ENCODE data around the gene CHERP. TPM values are rescaled to one million over a fixed set of nuclear protein-coding genes. Genes with fewer than 3 reads are reported as not detected.
A peak's percentile ranks its signal among the peaks of the same experiment; 100 is the strongest.

The CHERP gene
- total and polyA plus RNA-seq, 2 donors (not counting 1 experiment from before 2014, with no cell fraction given) = 2.4 to 6.1 TPM

DNA sequence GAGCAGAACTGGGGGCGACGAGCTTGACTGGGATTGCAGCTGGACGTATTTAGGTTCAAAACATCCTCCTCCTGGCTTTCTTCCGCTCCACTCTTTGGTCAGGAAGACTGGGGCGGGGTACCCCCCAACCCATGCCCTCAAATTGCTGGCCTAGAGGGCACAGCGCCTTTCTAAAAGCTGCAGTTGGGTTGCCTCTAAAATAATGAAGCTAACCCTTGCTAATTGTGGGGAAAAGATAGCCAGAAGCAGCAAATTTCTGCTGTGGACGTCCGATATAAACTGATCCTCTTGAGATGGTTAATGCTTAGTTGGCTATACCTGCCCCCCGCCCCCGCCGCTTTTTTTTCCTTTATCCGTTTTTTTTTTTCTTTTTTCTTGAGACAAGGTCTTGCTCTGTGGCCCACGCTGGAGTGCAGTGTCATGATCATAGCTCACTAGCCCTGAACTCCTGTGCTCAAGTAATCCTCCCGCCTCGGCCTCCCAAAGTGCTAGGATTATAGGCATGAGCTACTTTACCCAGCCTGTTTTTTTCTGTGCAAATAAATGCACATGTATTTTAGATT lies 754 bp upstream of the CHERP start:
- DNase-seq (ENCODE audit: low read depth in 2 of 2) = peak in 1 of 2 donors; percentile 14
- Histone ChIP-seq H2AFZ (ENCODE audit: low read length) (peak overlapping the region; percentile 12), H3K27me3 (ENCODE audit: control insufficient read depth, insufficient read depth, low read length) (no peaks in the 10 kb centered on the region), H3K27ac (ENCODE audit: insufficient read depth, low read length) (peak overlapping the region; percentile 80), H4K20me1 (ENCODE audit: control insufficient read depth, extremely low read depth, insufficient read depth, low read length) (no peaks in the 10 kb centered on the region), H3K9me3 (ENCODE audit: control insufficient read depth, insufficient read depth, low read depth, low read length) (no peaks in the 10 kb centered on the region), H3K36me3 (ENCODE audit: control insufficient read depth, insufficient read depth, low read length) (peaks cover 4% of the 10 kb centered on the region), H3K4me2 (ENCODE audit: extremely low read depth, insufficient read depth, low read length) (peak overlapping the region; percentile 55), H3K9ac (ENCODE audit: insufficient read depth, low read length) (peak overlapping the region; percentile 90), H3K4me3 (replicated peaks in 1 of 4; ENCODE audit: control extremely low read depth in 1 of 4, insufficient read depth in 1 of 4, low read depth in 3 of 4, low read length in 4 of 4) (peak overlapping the region; percentile 65 to 90 (median 86)), H3K79me2 (ENCODE audit: control insufficient read depth, insufficient read depth, low read length) (peaks cover 50% of the 10 kb centered on the region), H3K4me1 (ENCODE audit: control insufficient read depth, extremely low read depth, insufficient read depth, low read length) (peaks cover 6% of the 10 kb centered on the region)
- TF ChIP-seq EZH2 (IDR thresholded peaks at IDR 0.05; ENCODE audit: low read length, missing control alignments) = no peak
- TF ChIP-seq, protein P1, sequence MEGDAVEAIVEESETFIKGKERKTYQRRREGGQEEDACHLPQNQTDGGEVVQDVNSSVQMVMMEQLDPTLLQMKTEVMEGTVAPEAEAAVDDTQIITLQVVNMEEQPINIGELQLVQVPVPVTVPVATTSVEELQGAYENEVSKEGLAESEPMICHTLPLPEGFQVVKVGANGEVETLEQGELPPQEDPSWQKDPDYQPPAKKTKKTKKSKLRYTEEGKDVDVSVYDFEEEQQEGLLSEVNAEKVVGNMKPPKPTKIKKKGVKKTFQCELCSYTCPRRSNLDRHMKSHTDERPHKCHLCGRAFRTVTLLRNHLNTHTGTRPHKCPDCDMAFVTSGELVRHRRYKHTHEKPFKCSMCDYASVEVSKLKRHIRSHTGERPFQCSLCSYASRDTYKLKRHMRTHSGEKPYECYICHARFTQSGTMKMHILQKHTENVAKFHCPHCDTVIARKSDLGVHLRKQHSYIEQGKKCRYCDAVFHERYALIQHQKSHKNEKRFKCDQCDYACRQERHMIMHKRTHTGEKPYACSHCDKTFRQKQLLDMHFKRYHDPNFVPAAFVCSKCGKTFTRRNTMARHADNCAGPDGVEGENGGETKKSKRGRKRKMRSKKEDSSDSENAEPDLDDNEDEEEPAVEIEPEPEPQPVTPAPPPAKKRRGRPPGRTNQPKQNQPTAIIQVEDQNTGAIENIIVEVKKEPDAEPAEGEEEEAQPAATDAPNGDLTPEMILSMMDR (conservative IDR thresholded peaks at IDR 0.05 in 1 of 2, IDR thresholded peaks at IDR 0.05 in 1 of 2; ENCODE audit: low read depth in 1 of 2, low read length in 2 of 2) = no peak

DNA sequence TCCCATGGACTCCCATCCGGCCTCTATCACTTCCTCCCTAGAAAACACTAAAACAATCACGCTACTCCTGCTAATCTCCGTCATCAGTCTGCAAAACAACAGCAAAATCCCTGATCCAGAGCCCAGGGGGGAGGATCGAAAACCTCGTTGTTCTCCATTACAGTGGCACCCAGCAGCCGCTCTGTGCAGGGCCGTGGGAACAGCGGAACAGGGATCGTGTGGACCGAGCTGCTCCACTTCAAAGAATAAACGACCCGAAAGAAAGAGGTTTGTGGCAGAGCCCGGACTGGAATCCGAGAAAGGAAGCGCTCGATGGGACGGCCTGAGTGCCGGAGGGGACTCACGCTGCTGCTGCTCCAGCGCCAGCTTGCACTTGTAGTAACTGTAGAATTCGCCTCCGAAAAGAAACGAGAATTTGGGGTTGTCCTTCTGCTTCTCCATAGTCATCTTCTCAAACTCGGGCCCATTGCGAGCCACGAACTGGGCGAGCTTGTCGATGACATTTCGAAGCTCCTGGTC lies 652 bp downstream of the CHERP start:
- DNase-seq (ENCODE audit: low read depth in 2 of 2) = no peak
- Histone ChIP-seq H3K4me3 (replicated peaks in 1 of 4; ENCODE audit: control extremely low read depth in 1 of 4, insufficient read depth in 1 of 4, low read depth in 3 of 4, low read length in 4 of 4) (peak overlapping the region; percentile 65 to 93 (median 86)), H3K9ac (ENCODE audit: insufficient read depth, low read length) (peak overlapping the region; percentile 90), H3K36me3 (ENCODE audit: control insufficient read depth, insufficient read depth, low read length) (peaks cover 7% of the 10 kb centered on the region), H3K27me3 (ENCODE audit: control insufficient read depth, insufficient read depth, low read length) (no peaks in the 10 kb centered on the region), H3K9me3 (ENCODE audit: control insufficient read depth, insufficient read depth, low read depth, low read length) (no peaks in the 10 kb centered on the region), H2AFZ (ENCODE audit: low read length) (no peak overlapping the region), H3K79me2 (ENCODE audit: control insufficient read depth, insufficient read depth, low read length) (peaks cover 62% of the 10 kb centered on the region), H3K4me1 (ENCODE audit: control insufficient read depth, extremely low read depth, insufficient read depth, low read length) (peaks cover 6% of the 10 kb centered on the region), H3K4me2 (ENCODE audit: extremely low read depth, insufficient read depth, low read length) (peak overlapping the region; percentile 93), H4K20me1 (ENCODE audit: control insufficient read depth, extremely low read depth, insufficient read depth, low read length) (no peaks in the 10 kb centered on the region), H3K27ac (ENCODE audit: insufficient read depth, low read length) (peak overlapping the region; percentile 80)
- no peak for TF ChIP-seq EZH2 (IDR thresholded peaks at IDR 0.05; ENCODE audit: low read length, missing control alignments)
- TF ChIP-seq, protein P1 (conservative IDR thresholded peaks at IDR 0.05 in 1 of 2, IDR thresholded peaks at IDR 0.05 in 1 of 2; ENCODE audit: low read depth in 1 of 2, low read length in 2 of 2) = no peak

DNA sequence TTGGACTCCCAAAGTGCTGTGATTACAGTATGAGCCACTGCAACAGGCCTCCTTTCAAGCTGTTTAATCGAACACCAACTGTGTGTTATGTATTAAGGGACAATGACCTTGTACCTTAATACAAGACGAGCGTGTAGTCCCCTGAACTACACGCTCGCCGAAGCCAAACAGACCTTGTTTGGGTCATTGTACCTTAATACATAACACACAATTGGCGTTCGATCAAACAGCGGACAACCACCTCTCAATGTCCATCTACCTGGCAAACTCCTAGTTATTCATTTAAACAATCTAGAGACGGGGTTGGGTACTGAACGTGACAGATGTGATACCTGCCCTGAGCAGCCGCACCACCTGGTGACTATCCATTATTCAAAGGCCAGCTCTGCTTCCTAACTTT lies 1.3 kb downstream of the CHERP start:
- Histone ChIP-seq H3K9me3 (ENCODE audit: control insufficient read depth, insufficient read depth, low read depth, low read length) (no peaks in the 10 kb centered on the region), H3K79me2 (ENCODE audit: control insufficient read depth, insufficient read depth, low read length) (peaks cover 68% of the 10 kb centered on the region), H2AFZ (ENCODE audit: low read length) (no peak overlapping the region), H3K27ac (ENCODE audit: insufficient read depth, low read length) (peak overlapping the region; percentile 80), H3K36me3 (ENCODE audit: control insufficient read depth, insufficient read depth, low read length) (peaks cover 7% of the 10 kb centered on the region), H4K20me1 (ENCODE audit: control insufficient read depth, extremely low read depth, insufficient read depth, low read length) (no peaks in the 10 kb centered on the region), H3K4me3 (replicated peaks in 1 of 4; ENCODE audit: control extremely low read depth in 1 of 4, insufficient read depth in 1 of 4, low read depth in 3 of 4, low read length in 4 of 4) (peak overlapping the region; percentile 65 to 93 (median 86)), H3K4me1 (ENCODE audit: control insufficient read depth, extremely low read depth, insufficient read depth, low read length) (peaks cover 6% of the 10 kb centered on the region), H3K9ac (ENCODE audit: insufficient read depth, low read length) (peak overlapping the region; percentile 90), H3K4me2 (ENCODE audit: extremely low read depth, insufficient read depth, low read length) (peak overlapping the region; percentile 93), H3K27me3 (ENCODE audit: control insufficient read depth, insufficient read depth, low read length) (no peaks in the 10 kb centered on the region)
- no peak for DNase-seq (ENCODE audit: low read depth in 2 of 2)
- no peak for TF ChIP-seq EZH2 (IDR thresholded peaks at IDR 0.05; ENCODE audit: low read length, missing control alignments)
- TF ChIP-seq, protein P1 (conservative IDR thresholded peaks at IDR 0.05 in 1 of 2, IDR thresholded peaks at IDR 0.05 in 1 of 2; ENCODE audit: low read depth in 1 of 2, low read length in 2 of 2) = no peak
